Activated T-cell treated with anti-CD3 and anti-CD28 coated beads, Interleukin-2, amount 50 U/mL, for 4 hours (primary cell): Measurements from ENCODE around the gene CEP70. TPM values are rescaled to one million over a fixed set of nuclear protein-coding genes. Genes with fewer than 3 reads are reported as not detected.
"Not testable (repeated sequence)": the region's sequence is repeated elsewhere in the genome, so short reads cannot be mapped to it uniquely, and the experiment has no call there.

Experiments used
- ATAC-seq, 2 donors: fragments of 200-7000 bp; cut with Tn5 transposase; one replicate each; pipeline ENCODE4 v1.10.0; 2021
- DNase-seq: peaks from one replicate; pipeline ENCODE4 v3.0.0-alpha.2; 2020
- H3K27me3 Mint-ChIP-seq: one replicate; pipeline ENCODE4 v1.8.0; 2021; ENCODE audit warnings: low read depth, mixed read lengths
- H3K36me3 Mint-ChIP-seq: one replicate; pipeline ENCODE4 v1.8.0; 2022; ENCODE audit warnings: mixed read lengths; ENCODE audit not compliant: insufficient read depth
- H3K4me1 Mint-ChIP-seq: one replicate; pipeline ENCODE4 v1.8.0; 2021; ENCODE audit warnings: low read depth, mixed read lengths
- H3K4me3 Mint-ChIP-seq: one replicate; pipeline ENCODE4 v1.8.0; 2021; ENCODE audit warnings: mild to moderate bottlenecking, moderate library complexity, mixed read lengths
- H3K9me3 Mint-ChIP-seq: one replicate; pipeline ENCODE4 v1.8.0; 2021; ENCODE audit warnings: mixed read lengths
- total RNA-seq, 3 donors: library from RNA; stranded (reverse); gene quantifications; one replicate each; pipeline ENCODE4 v1.2.1, GENCODE V29; 2021

The CEP70 gene
- total RNA-seq, 3 donors from 2014 or later = 5.1 to 7.0 (median 5.2) TPM

DNA sequence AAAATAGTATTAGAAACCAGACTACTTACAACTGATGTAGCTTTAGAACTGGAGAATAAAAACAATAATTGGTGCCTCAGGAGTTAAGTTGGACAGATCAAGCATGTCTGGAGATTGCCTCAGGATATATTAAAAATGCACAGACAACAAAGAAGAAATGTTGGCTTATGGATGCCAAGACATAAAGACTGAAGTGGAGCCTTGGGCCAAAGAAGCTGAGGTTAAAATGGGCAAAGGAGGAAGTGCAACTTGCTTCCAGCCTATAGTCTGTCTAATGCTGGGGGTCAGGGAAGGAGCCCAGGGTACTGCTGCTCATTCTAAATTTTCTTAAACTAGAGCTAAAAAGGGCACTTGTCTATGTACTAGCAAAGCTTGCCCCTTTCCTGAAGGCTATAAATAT, 82.1 kb downstream of the CEP70 start:
- Mint-ChIP-seq H3K4me3 (no peak overlapping the region), H3K9me3 (peaks cover 3% of the 10 kb centered on the region), H3K4me1 (no peaks in the 10 kb centered on the region), H3K27me3 (no peaks in the 10 kb centered on the region), H3K36me3 (peaks cover 23% of the 10 kb centered on the region)
- ATAC-seq (no peak), DNase-seq (no peak)

DNA sequence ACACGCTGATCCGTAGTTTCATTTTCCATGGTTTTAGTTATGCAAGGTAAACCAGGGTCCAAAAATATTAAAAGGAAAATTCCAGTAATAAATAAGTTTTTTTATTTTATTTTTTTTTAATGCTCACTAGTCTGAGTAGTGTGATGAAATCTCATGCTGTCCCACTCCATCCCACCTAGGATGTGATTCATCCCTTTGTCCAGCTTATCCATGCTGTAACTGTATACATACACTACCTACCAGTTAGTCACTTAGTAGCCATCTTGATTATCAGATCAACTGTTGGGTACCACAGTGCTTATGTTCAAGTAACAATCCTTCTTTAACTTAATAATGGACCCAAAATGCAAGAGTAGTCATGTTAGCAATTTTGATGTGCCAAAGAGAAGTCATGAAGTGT, 84.5 kb downstream of the CEP70 start:
- no peaks in the 10 kb centered on the region for H3K27me3 Mint-ChIP-seq
- DNase-seq = no peak
- no peak overlapping the region for H3K4me3 Mint-ChIP-seq
- H3K9me3 Mint-ChIP-seq = no peaks in the 10 kb centered on the region
- no peaks in the 10 kb centered on the region for H3K4me1 Mint-ChIP-seq
- peaks cover 18% of the 10 kb centered on the region for H3K36me3 Mint-ChIP-seq
- ATAC-seq = no peak

DNA sequence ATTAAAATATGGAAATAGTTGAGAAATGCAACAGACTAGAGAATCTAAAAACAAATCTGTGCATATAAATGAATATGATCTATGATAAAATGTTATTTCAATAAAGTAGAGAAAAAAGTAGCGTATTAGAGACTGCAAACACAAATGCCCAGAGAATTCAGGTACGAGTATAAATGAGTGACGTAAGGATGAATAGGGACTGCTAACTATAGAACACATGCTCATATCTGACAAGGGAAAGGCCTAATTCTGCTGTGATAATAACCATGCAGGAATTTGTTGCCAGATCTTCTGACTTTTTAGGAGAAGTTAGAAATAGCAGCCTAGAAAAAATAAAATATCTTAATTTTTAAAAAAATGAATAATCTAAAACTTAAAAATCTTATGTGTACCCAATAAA, 86.5 kb downstream of the CEP70 start:
- Mint-ChIP-seq H3K4me1 (no peaks in the 10 kb centered on the region), H3K4me3 (no peak overlapping the region)

DNA sequence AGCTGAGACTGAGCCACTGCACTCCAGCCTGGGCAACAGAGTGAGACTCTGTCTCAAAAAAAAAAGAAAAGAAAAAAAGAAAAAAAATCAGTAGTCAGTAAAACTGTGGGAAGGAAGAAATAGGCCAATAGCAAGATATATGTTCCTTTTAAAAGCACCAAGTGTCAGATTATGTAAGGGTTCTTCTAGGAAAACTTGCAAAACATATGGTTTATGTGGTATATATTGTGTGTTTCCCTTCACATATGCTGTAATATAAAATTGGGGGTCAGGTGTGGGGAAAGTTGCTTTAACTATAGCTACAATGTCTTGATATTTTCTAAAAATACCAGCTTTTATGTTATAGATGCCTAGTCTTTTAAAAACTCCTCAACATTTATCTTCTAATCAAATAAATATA, 95.1 kb downstream of the CEP70 start:
- Mint-ChIP-seq H3K4me1 (no peaks in the 10 kb centered on the region), H3K4me3 (no peak overlapping the region), H3K27me3 (no peaks in the 10 kb centered on the region), H3K36me3 (peaks cover 33% of the 10 kb centered on the region), H3K9me3 (no peaks in the 10 kb centered on the region)
- no peak for DNase-seq
- ATAC-seq = no peak

More for the DNA sequence above, 86.5 kb downstream of the CEP70 start:
- Mint-ChIP-seq H3K36me3 (peaks cover 27% of the 10 kb centered on the region), H3K9me3 (no peaks in the 10 kb centered on the region), H3K27me3 (no peaks in the 10 kb centered on the region)
- no peak for DNase-seq
- ATAC-seq = no peak

DNA sequence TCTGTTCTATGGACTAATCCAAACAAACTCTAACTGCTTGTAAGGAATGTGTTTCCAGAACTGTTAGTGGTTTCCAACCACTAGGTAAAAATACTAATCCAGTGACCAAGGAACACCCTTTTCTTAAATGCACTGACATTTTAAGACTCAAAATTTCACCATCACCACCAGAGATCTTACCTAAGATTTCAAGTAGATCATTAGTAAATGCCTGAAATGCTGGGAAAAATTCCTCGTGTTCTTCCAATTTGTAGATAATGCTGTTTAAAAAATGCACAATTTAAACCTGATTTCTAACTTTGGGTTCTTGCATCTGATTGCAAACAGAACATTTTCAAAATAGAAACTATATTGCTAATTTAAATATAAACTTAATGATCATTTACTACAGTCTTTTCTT, 96.2 kb downstream of the CEP70 start:
- Mint-ChIP-seq H3K9me3 (no peaks in the 10 kb centered on the region), H3K4me3 (no peak overlapping the region), H3K27me3 (no peaks in the 10 kb centered on the region), H3K36me3 (peaks cover 32% of the 10 kb centered on the region), H3K4me1 (no peaks in the 10 kb centered on the region)
- DNase-seq = no peak
- no peak for ATAC-seq

- no peak for ATAC-seq
- Mint-ChIP-seq H3K27me3 (no peaks in the 10 kb centered on the region), H3K4me1 (no peaks in the 10 kb centered on the region), H3K36me3 (peaks cover 32% of the 10 kb centered on the region), H3K4me3 (no peak overlapping the region), H3K9me3 (peaks cover 1% of the 10 kb centered on the region)
- DNase-seq = no peak
These were observed 97.0 kb downstream of the CEP70 start for GRCh38 chr3:138497021-138497420.

DNA sequence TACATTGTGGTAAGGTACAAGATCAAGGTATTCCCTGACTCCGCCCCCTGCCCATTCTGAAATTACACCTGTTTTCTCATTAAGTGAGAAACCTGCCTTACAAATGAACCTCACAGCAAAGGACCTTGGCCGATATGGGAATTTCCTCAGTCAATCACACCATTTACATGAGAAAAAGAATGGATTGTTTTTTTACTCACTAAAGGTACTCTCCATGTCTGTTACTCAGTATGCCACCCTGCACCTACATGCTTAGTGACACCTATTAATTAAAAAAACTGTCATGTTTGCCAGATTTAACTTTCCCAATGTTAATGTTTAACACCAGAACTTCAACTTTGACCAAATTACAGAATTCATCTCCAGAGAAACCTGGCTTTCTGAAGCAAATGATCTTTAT, 97.6 kb downstream of the CEP70 start:
- H3K36me3 Mint-ChIP-seq = peaks cover 32% of the 10 kb centered on the region
- no peaks in the 10 kb centered on the region for H3K27me3 Mint-ChIP-seq
- no peak overlapping the region for H3K4me3 Mint-ChIP-seq
- H3K4me1 Mint-ChIP-seq = no peaks in the 10 kb centered on the region
- ATAC-seq = no peak
- DNase-seq = no peak
- H3K9me3 Mint-ChIP-seq = peaks cover 4% of the 10 kb centered on the region

GRCh38 chr3:138495638-138496037, 98.4 kb downstream of the CEP70 start:
- H3K4me3 Mint-ChIP-seq, H3K4me1 Mint-ChIP-seq, H3K27me3 Mint-ChIP-seq, ATAC-seq, DNase-seq: not testable (repeated sequence)
- Mint-ChIP-seq H3K36me3 (peaks cover 28% of the 10 kb centered on the region), H3K9me3 (peaks cover 12% of the 10 kb centered on the region)

- Mint-ChIP-seq H3K27me3 (no peaks in the 10 kb centered on the region), H3K36me3 (peaks cover 24% of the 10 kb centered on the region), H3K4me3 (no peak overlapping the region), H3K9me3 (peaks cover 16% of the 10 kb centered on the region), H3K4me1 (no peaks in the 10 kb centered on the region)
- DNase-seq = no peak
- no peak for ATAC-seq
These were observed 99.5 kb downstream of the CEP70 start for GRCh38 chr3:138494607-138494929.

DNA sequence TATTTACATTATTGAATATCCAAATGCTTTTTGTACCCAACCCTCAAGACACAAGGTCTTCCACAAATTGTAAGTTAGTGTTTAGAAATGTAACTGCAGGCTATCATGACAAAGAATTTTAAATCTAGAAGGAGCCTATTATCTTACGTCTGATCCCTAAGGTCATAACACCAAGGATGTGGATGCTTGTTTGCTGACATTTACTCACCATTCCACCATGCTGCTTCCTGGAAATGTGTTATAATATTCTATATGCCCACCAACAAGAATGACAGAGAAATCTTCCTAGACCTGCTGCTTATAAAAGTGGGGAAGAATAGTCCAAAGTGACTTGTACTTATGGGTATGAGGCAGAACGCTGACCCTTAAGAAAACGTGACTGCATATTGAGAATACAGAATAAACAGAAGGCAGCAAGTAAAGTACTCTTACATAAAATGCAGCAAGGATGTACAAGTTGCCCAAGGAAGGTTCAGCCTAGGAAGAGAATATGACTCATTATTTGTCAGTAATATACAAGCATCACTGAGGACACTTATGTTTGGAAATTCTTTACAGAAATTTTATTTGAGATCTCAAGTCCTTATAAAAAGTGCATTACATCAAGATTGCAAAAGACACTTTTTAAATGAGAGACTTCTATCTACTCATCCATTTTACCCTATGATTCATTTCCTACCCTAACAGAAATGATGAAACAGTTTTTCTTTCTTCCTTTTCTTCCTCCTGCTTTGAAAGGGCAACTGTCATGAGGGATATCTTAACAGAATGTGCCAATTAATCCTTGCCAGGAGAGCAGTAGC, 100.1 kb downstream of the CEP70 start:
- ATAC-seq = no peak
- H3K27me3 Mint-ChIP-seq = no peaks in the 10 kb centered on the region
- H3K4me1 Mint-ChIP-seq = no peaks in the 10 kb centered on the region
- H3K9me3 Mint-ChIP-seq = peaks cover 19% of the 10 kb centered on the region
- H3K4me3 Mint-ChIP-seq = no peak overlapping the region
- DNase-seq = no peak
- peaks cover 21% of the 10 kb centered on the region for H3K36me3 Mint-ChIP-seq

GRCh38 chr3:138492980-138493675, 100.9 kb downstream of the CEP70 start:
- Mint-ChIP-seq H3K36me3 (peaks cover 21% of the 10 kb centered on the region), H3K4me3 (no peak overlapping the region), H3K27me3 (no peaks in the 10 kb centered on the region), H3K4me1 (no peaks in the 10 kb centered on the region), H3K9me3 (peaks cover 24% of the 10 kb centered on the region)
- ATAC-seq = no peak
- no peak for DNase-seq

- Mint-ChIP-seq H3K36me3 (peaks cover 17% of the 10 kb centered on the region), H3K4me1 (no peaks in the 10 kb centered on the region), H3K27me3 (no peaks in the 10 kb centered on the region), H3K4me3 (no peak overlapping the region), H3K9me3 (peaks cover 31% of the 10 kb centered on the region)
- ATAC-seq (no peak), DNase-seq (no peak)
These were observed 102.1 kb downstream of the CEP70 start for GRCh38 chr3:138491971-138492370.

DNA sequence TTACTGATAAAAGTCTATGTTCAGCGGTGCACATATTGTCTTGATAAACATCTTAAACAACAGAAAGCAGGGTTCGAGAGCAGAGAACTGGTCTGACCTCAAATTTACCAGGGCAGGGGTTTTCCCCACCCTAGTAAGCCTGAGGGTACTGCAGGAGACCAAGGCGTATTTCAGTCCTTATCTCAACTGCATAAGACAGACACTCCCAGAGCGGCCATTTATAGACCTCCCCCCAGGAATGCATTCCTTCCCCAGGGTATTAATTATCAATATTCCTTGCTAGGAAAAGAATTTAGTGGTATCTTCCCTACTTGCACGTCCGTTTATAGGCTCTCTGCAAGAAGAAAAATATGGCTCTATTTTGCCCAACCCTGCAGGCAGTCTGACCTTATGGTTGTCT, 107.5 kb downstream of the CEP70 start:
- peaks cover 48% of the 10 kb centered on the region for H3K9me3 Mint-ChIP-seq
- not testable (repeated sequence) for DNase-seq, H3K4me3 Mint-ChIP-seq, H3K27me3 Mint-ChIP-seq, ATAC-seq, H3K36me3 Mint-ChIP-seq, H3K4me1 Mint-ChIP-seq

DNA sequence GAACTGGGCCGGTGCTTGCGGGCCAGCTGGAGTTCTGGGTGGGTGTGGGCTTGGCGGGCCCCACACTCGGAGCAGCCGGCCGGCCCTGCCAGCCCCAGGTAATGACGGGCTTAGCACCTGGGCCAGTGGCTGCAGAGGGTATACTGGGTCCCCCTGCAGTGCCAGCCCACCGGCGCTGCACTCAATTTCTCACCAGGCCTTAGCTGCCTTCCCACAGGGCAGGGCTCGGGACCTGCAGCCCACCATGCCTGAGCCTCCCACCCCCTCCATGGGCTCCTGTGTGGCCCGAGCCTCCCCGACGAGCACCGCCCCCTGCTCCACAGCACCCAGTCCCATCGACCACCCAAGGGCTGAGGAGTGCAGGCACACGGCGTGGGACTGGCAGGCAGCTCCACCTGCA, 109.4 kb downstream of the CEP70 start:
- not testable (repeated sequence) for H3K27me3 Mint-ChIP-seq, H3K4me1 Mint-ChIP-seq, ATAC-seq, H3K36me3 Mint-ChIP-seq, H3K4me3 Mint-ChIP-seq, DNase-seq
- peaks cover 36% of the 10 kb centered on the region for H3K9me3 Mint-ChIP-seq

DNA sequence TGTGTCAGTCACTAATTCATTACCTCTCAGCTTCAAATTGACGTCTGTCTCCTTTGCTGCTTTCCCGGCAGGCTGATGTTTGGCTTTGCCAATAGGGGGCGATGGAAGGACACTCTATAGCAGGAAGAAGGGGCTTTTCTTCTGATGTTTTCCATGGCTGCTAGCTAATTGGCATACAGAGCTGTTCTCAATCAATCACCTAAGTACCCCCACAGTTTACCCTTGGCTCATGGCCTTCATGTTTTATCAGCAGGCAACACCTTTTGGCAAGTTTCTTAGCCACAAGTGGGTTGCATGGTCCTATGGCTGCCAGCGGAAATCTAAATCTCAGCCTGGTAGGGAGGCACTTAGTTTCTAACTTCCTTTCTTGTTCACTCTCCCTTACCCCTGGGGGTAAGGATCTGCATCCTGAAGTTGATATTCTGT, 114.6 kb downstream of the CEP70 start:
- Mint-ChIP-seq H3K4me1 (no peaks in the 10 kb centered on the region), H3K36me3 (no peaks in the 10 kb centered on the region), H3K9me3 (peaks cover 5% of the 10 kb centered on the region), H3K4me3 (no peak overlapping the region), H3K27me3 (no peaks in the 10 kb centered on the region)
- ATAC-seq (no peak), DNase-seq (no peak)
